ENCODE results near the gene PUM2. TPM values are rescaled to one million over a fixed set of nuclear protein-coding genes. Genes with fewer than 3 reads are reported as not detected.

Gene PUM2
- total RNA-seq, 1 experiment from 2014 or later: 104 TPM

- TF ChIP-seq NFATC4 (CRISPR knock-in tag; IDR thresholded peaks at IDR 0.05) (no peak), ATF1 (CRISPR knock-in tag; IDR thresholded peaks at IDR 0.05) (no peak), ZNF423 (CRISPR knock-in tag; IDR thresholded peaks at IDR 0.05) (no peak), KAT7 (CRISPR knock-in tag; IDR thresholded peaks at IDR 0.05; ENCODE audit: borderline replicate concordance) (no peak), ZNF532 (CRISPR knock-in tag; IDR thresholded peaks at IDR 0.05; ENCODE audit: borderline replicate concordance) (no peak), CREM (CRISPR knock-in tag; IDR thresholded peaks at IDR 0.05) (no peak), ZNF671 (CRISPR knock-in tag; IDR thresholded peaks at IDR 0.05) (no peak), FOXJ3 (CRISPR knock-in tag; IDR thresholded peaks at IDR 0.05; ENCODE audit: borderline replicate concordance) (no peak)
Observed at GRCh38 chr2:20346565-20347381, 3.9 kb downstream of the PUM2 start (continued).

GRCh38 chr2:20343128-20343527, 7.5 kb downstream of the PUM2 start:
- Mint-ChIP-seq H3K9me3 (no peaks in the 10 kb centered on the region), H3K4me3 (no peak overlapping the region), H3K27me3 (ENCODE audit: low read depth) (no peaks in the 10 kb centered on the region), H3K36me3 (no peaks in the 10 kb centered on the region), H3K27ac (no peak overlapping the region), H3K4me1 (peaks cover 71% of the 10 kb centered on the region)
- ATAC-seq: no peak
- POLR2A ChIA-PET: no interaction called here
- CTCF ChIA-PET: interaction anchor here (0.9 kb wide), 1 partner anchor 52 kb away, joined by 3 read pairs; no protein-coding TSS in a partner anchor
- TF ChIP-seq CDX4 (CRISPR knock-in tag; IDR thresholded peaks at IDR 0.05; ENCODE audit: borderline replicate concordance) (no peak), SP1 (CRISPR knock-in tag; conservative IDR thresholded peaks at IDR 0.05) (no peak), PREB (CRISPR knock-in tag; IDR thresholded peaks at IDR 0.05; ENCODE audit: borderline replicate concordance) (no peak), FOXK1 (CRISPR knock-in tag; IDR thresholded peaks at IDR 0.05) (no peak), JUN (CRISPR knock-in tag; IDR thresholded peaks at IDR 0.05) (no peak), CREB1 (CRISPR knock-in tag; IDR thresholded peaks at IDR 0.05) (no peak), ZNF396 (CRISPR knock-in tag; IDR thresholded peaks at IDR 0.05; ENCODE audit: borderline replicate concordance) (no peak), STAT6 (CRISPR knock-in tag; conservative IDR thresholded peaks at IDR 0.05; ENCODE audit: low read depth) (no peak), GRHL2 (CRISPR knock-in tag; IDR thresholded peaks at IDR 0.05; ENCODE audit: insufficient replicate concordance, severe bottlenecking) (no peak)
- TF ChIP-seq, protein P1, sequence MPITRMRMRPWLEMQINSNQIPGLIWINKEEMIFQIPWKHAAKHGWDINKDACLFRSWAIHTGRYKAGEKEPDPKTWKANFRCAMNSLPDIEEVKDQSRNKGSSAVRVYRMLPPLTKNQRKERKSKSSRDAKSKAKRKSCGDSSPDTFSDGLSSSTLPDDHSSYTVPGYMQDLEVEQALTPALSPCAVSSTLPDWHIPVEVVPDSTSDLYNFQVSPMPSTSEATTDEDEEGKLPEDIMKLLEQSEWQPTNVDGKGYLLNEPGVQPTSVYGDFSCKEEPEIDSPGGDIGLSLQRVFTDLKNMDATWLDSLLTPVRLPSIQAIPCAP (CRISPR knock-in tag; IDR thresholded peaks at IDR 0.05): no peak
- DNase-seq (ENCODE audit: low spot score): no peak
